ENCODE data around the gene DGKK.
"Not testable (repeated sequence)": the region's sequence is repeated elsewhere in the genome, so short reads cannot be mapped to it uniquely, and the experiment has no call there.

The DGKK gene

GRCh38 chrX:50343917-50344316 is 126.7 kb downstream of the DGKK start:
- H3K4me3 ChIP-seq (ENCODE audit: control insufficient read depth, low read depth, low read length), result no peak overlapping the region
- no peak for DNase-seq (ENCODE audit: low read depth)
- TF ChIP-seq, protein P1, sequence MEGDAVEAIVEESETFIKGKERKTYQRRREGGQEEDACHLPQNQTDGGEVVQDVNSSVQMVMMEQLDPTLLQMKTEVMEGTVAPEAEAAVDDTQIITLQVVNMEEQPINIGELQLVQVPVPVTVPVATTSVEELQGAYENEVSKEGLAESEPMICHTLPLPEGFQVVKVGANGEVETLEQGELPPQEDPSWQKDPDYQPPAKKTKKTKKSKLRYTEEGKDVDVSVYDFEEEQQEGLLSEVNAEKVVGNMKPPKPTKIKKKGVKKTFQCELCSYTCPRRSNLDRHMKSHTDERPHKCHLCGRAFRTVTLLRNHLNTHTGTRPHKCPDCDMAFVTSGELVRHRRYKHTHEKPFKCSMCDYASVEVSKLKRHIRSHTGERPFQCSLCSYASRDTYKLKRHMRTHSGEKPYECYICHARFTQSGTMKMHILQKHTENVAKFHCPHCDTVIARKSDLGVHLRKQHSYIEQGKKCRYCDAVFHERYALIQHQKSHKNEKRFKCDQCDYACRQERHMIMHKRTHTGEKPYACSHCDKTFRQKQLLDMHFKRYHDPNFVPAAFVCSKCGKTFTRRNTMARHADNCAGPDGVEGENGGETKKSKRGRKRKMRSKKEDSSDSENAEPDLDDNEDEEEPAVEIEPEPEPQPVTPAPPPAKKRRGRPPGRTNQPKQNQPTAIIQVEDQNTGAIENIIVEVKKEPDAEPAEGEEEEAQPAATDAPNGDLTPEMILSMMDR (conservative IDR thresholded peaks at IDR 0.05; ENCODE audit: control insufficient read depth, insufficient read depth, low read depth, low read length), result no peak

DNA sequence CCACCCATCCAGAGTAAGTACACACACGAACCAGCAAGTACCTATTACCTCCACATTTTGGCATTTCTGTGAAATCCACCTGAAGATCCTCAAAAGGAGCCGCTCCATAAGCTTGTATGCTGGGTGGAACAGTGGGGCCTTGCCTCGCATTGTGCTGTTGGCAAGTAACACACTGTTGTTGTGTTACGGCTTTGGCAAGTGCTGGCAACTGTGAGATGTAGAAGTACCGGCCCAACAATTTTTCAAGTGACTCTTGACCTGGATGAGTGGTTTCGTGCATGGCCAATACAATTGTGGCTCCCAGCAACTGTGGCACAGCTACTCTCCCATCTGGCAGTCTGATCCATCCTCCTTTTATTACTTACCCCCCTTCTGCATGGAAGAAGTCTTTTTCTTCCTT is 137.3 kb downstream of the DGKK start:
- no peak for DNase-seq (ENCODE audit: low read depth)
- H3K4me3 ChIP-seq (ENCODE audit: control insufficient read depth, low read depth, low read length), result no peak overlapping the region
- TF ChIP-seq, protein P1 (conservative IDR thresholded peaks at IDR 0.05; ENCODE audit: control insufficient read depth, insufficient read depth, low read depth, low read length), result no peak

DNA sequence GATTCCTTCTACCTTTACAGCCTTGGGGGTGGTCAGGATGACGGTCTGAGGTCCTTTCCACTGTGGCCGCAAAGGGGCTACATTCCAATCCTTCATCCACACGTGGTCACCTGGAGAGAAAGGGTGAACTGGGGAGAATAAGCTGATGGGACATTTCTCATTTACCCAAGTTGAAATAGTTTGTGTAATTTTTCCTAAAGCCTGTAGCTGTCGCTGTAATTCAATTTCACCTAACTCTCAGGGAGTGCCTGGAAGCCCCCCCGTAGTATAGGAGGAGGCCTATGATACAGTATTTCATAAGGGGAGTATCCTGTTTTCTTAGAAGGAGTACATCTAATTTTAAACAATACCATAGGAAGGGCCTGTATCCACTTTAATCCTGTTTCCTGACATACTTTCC is 138.0 kb downstream of the DGKK start:
- H3K4me3 ChIP-seq (ENCODE audit: control insufficient read depth, low read depth, low read length); DNase-seq (ENCODE audit: low read depth): not testable (repeated sequence)

- DNase-seq (ENCODE audit: low read depth), result no peak
Observed at GRCh38 chrX:50327235-50327634, 143.4 kb downstream of the DGKK start.

More at GRCh38 chrX:50327235-50327634, 143.4 kb downstream of the DGKK start:
- no peak overlapping the region for H3K4me3 ChIP-seq (ENCODE audit: control insufficient read depth, low read depth, low read length)
- TF ChIP-seq, protein P1 (conservative IDR thresholded peaks at IDR 0.05; ENCODE audit: control insufficient read depth, insufficient read depth, low read depth, low read length), result no peak
